Right hindlimb (tissue), 1 donor: ENCODE measurements around the gene ZNF593OS.

Experiments
- DNase-seq: peaks from one replicate; pipeline ENCODE4 v3.0.0-alpha.2; 2018

ZNF593OS gene

GRCh38 chr1:26158908-26159742 is 12.5 kb downstream of the ZNF593OS start, which contains the start of gene FAM110D:
TSS of gene FAM110D (plus strand) at chr1:26159079. CDS start at chr1:26161292, 2,213 bp downstream.
- peak; percentile 59 for DNase-seq

- DNase-seq: no peak
These were observed 13.2 kb downstream of the ZNF593OS start for GRCh38 chr1:26158271-26158907.

GRCh38 chr1:26156285-26157038 is 15.2 kb downstream of the ZNF593OS start:
- DNase-seq: peak; percentile 62

GRCh38 chr1:26155370-26156284 is 16.0 kb downstream of the ZNF593OS start:
- DNase-seq: no peak

GRCh38 chr1:26154750-26155149 is 16.9 kb downstream of the ZNF593OS start:
- no peak for DNase-seq

- DNase-seq: no peak
These were observed 17.6 kb downstream of the ZNF593OS start for GRCh38 chr1:26153966-26154532.

- no peak for DNase-seq
These were observed 22.7 kb downstream of the ZNF593OS start for GRCh38 chr1:26148887-26149286.

- no peak for DNase-seq
These were observed 25.7 kb downstream of the ZNF593OS start for GRCh38 chr1:26145960-26146294.

- DNase-seq: peak; percentile 75
These were observed 26.3 kb downstream of the ZNF593OS start for GRCh38 chr1:26145041-26145959.

GRCh38 chr1:26142159-26142558 is 29.5 kb downstream of the ZNF593OS start:
- no peak for DNase-seq

- no peak for DNase-seq
These were observed 32.6 kb downstream of the ZNF593OS start for GRCh38 chr1:26138974-26139558.

- no peak for DNase-seq
These were observed 37.2 kb downstream of the ZNF593OS start for GRCh38 chr1:26134466-26134865.

GRCh38 chr1:26132834-26133167 is 38.8 kb downstream of the ZNF593OS start:
- no peak for DNase-seq

- no peak for DNase-seq
These were observed 39.4 kb downstream of the ZNF593OS start for GRCh38 chr1:26132128-26132833.

- no peak for DNase-seq
These were observed 40.9 kb downstream of the ZNF593OS start for GRCh38 chr1:26130695-26131094.

- no peak for DNase-seq
These were observed 41.9 kb downstream of the ZNF593OS start for GRCh38 chr1:26129778-26130177.

- no peak for DNase-seq
These were observed 44.1 kb downstream of the ZNF593OS start for GRCh38 chr1:26127235-26128163.

GRCh38 chr1:26126321-26127084 is 45.1 kb downstream of the ZNF593OS start:
- DNase-seq: no peak
